ENCODE results near the gene CLPTM1L.

GRCh38 chr5:1360861-1361260, 16.0 kb upstream of the CLPTM1L start:
- TF ChIP-seq CTCF (IDR thresholded peaks at IDR 0.05; ENCODE audit: insufficient read depth, low read depth, low read length) (no peak), EZH2 (IDR thresholded peaks at IDR 0.05; ENCODE audit: insufficient read depth, low read length) (no peak)

Data from astrocyte (in vitro differentiated cells and primary cell).